Activated T-cell treated with anti-CD3 and anti-CD28 coated beads, Interleukin-2, amount 50 U/mL, for 72 hours (primary cell): ENCODE data around the gene ANKS1B. TPM values are rescaled to one million over a fixed set of nuclear protein-coding genes. Genes with fewer than 3 reads are reported as not detected.
A peak's percentile ranks its signal among the peaks of the same experiment; 100 is the strongest.

ENCODE experiments used
- ATAC-seq, 2 donors: fragments of 150-1000 bp; cut with Tn5 transposase; replicated peaks in 1 of 2; 2 replicates each; pipeline ENCODE4 v1.10.0; 2021; ENCODE audit warnings: moderate library complexity in 2 of 2, mild to moderate bottlenecking in 1 of 2
- DNase-seq, 2 donors: peaks; one replicate each; pipeline ENCODE4 v3.0.0; 2021 to 2022; ENCODE audit warnings: mixed read lengths in 1 of 2
- H3K27ac Mint-ChIP-seq: one replicate; pipeline ENCODE4 v1.8.0; 2022; ENCODE audit warnings: mild to moderate bottlenecking, moderate library complexity, mixed read lengths
- H3K27me3 Mint-ChIP-seq: one replicate; pipeline ENCODE4 v1.8.0; 2022; ENCODE audit warnings: low read depth, mixed read lengths
- H3K36me3 Mint-ChIP-seq, 2 donors: one replicate each; pipeline ENCODE4 v1.8.0; 2022; ENCODE audit warnings: mixed read lengths in 2 of 2, mild to moderate bottlenecking in 1 of 2; ENCODE audit not compliant: insufficient read depth in 2 of 2
- H3K4me1 Mint-ChIP-seq: one replicate; pipeline ENCODE4 v1.8.0; 2022; ENCODE audit warnings: low read depth, mixed read lengths
- H3K4me3 Mint-ChIP-seq, 2 donors: one replicate each; pipeline ENCODE4 v1.8.0; 2022; ENCODE audit warnings: mild to moderate bottlenecking in 2 of 2, mixed read lengths in 2 of 2, moderate library complexity in 2 of 2
- H3K9me3 Mint-ChIP-seq, 2 donors: one replicate each; pipeline ENCODE4 v1.8.0; 2022; ENCODE audit warnings: mixed read lengths in 2 of 2
- total RNA-seq, 2 donors: library from RNA; stranded (reverse); gene quantifications; one replicate each; pipeline ENCODE4 v1.2.3, GENCODE V29; 2022

ANKS1B gene
- total RNA-seq, 2 donors from 2014 or later: 0.19 to 0.63 TPM

GRCh38 chr12:99983456-99984258 is 1.1 kb downstream of the ANKS1B start:
- Mint-ChIP-seq H3K27me3 (peaks cover 55% of the 10 kb centered on the region), H3K27ac (no peak overlapping the region), H3K4me3 (peak overlapping the region; percentile 68 to 86), H3K36me3 (no peaks in the 10 kb centered on the region), H3K4me1 (peaks cover 8% of the 10 kb centered on the region), H3K9me3 (no peaks in the 10 kb centered on the region)
- peak in 1 of 2 donors; percentile 15 for ATAC-seq
- no peak for DNase-seq

GRCh38 chr12:99981639-99982190 is 3.0 kb downstream of the ANKS1B start:
- no peaks in the 10 kb centered on the region for H3K36me3 Mint-ChIP-seq
- peaks cover 8% of the 10 kb centered on the region for H3K4me1 Mint-ChIP-seq
- DNase-seq (no peak), ATAC-seq (no peak)
- H3K27me3 Mint-ChIP-seq: peaks cover 62% of the 10 kb centered on the region
- no peak overlapping the region for H3K4me3 Mint-ChIP-seq
- H3K9me3 Mint-ChIP-seq: no peaks in the 10 kb centered on the region
- H3K27ac Mint-ChIP-seq: no peak overlapping the region

- H3K4me3 Mint-ChIP-seq: no peak overlapping the region
- ATAC-seq: no peak
- peaks cover 47% of the 10 kb centered on the region for H3K27me3 Mint-ChIP-seq
- H3K9me3 Mint-ChIP-seq: no peaks in the 10 kb centered on the region
- no peaks in the 10 kb centered on the region for H3K4me1 Mint-ChIP-seq
- no peaks in the 10 kb centered on the region for H3K36me3 Mint-ChIP-seq
- no peak for DNase-seq
- no peak overlapping the region for H3K27ac Mint-ChIP-seq
Measured at GRCh38 chr12:99979471-99979870, 5.3 kb downstream of the ANKS1B start.

GRCh38 chr12:99978152-99978551 is 6.6 kb downstream of the ANKS1B start:
- peaks cover 35% of the 10 kb centered on the region for H3K27me3 Mint-ChIP-seq
- DNase-seq: no peak
- H3K27ac Mint-ChIP-seq: no peak overlapping the region
- H3K36me3 Mint-ChIP-seq: no peaks in the 10 kb centered on the region
- H3K4me1 Mint-ChIP-seq: no peaks in the 10 kb centered on the region
- H3K9me3 Mint-ChIP-seq: peaks cover 0 to 2% of the 10 kb centered on the region in 2 donors
- no peak overlapping the region for H3K4me3 Mint-ChIP-seq
- ATAC-seq: no peak

GRCh38 chr12:99977550-99977949 is 7.2 kb downstream of the ANKS1B start:
- no peaks in the 10 kb centered on the region for H3K36me3 Mint-ChIP-seq
- ATAC-seq (no peak), DNase-seq (no peak)
- H3K9me3 Mint-ChIP-seq: peaks cover 0 to 2% of the 10 kb centered on the region in 2 donors
- H3K27ac Mint-ChIP-seq: no peak overlapping the region
- H3K27me3 Mint-ChIP-seq: peaks cover 29% of the 10 kb centered on the region
- no peaks in the 10 kb centered on the region for H3K4me1 Mint-ChIP-seq
- H3K4me3 Mint-ChIP-seq: no peak overlapping the region

- no peaks in the 10 kb centered on the region for H3K36me3 Mint-ChIP-seq
- peaks cover 0 to 2% of the 10 kb centered on the region in 2 donors for H3K9me3 Mint-ChIP-seq
- peaks cover 28% of the 10 kb centered on the region for H3K27me3 Mint-ChIP-seq
- no peak overlapping the region for H3K4me3 Mint-ChIP-seq
- no peaks in the 10 kb centered on the region for H3K4me1 Mint-ChIP-seq
- DNase-seq: no peak
- no peak for ATAC-seq
- no peak overlapping the region for H3K27ac Mint-ChIP-seq
Measured at GRCh38 chr12:99976762-99977161, 8.0 kb downstream of the ANKS1B start.

- no peak for ATAC-seq
- no peak for DNase-seq
- Mint-ChIP-seq H3K27me3 (peaks cover 22% of the 10 kb centered on the region), H3K4me1 (no peaks in the 10 kb centered on the region), H3K36me3 (no peaks in the 10 kb centered on the region), H3K4me3 (no peak overlapping the region), H3K9me3 (peaks cover 0 to 2% of the 10 kb centered on the region in 2 donors), H3K27ac (no peak overlapping the region)
Measured at GRCh38 chr12:99975321-99975720, 9.4 kb downstream of the ANKS1B start.

- Mint-ChIP-seq H3K36me3 (no peaks in the 10 kb centered on the region), H3K4me1 (no peaks in the 10 kb centered on the region), H3K4me3 (no peak overlapping the region), H3K27me3 (peaks cover 14% of the 10 kb centered on the region), H3K27ac (no peak overlapping the region), H3K9me3 (peaks cover 0 to 2% of the 10 kb centered on the region in 2 donors)
- ATAC-seq (no peak), DNase-seq (no peak)
Measured at GRCh38 chr12:99974146-99974545, 10.6 kb downstream of the ANKS1B start.

- H3K4me3 Mint-ChIP-seq: no peak overlapping the region
- peaks cover 7% of the 10 kb centered on the region for H3K27me3 Mint-ChIP-seq
- no peaks in the 10 kb centered on the region for H3K36me3 Mint-ChIP-seq
- H3K9me3 Mint-ChIP-seq: no peaks in the 10 kb centered on the region
- DNase-seq (no peak), ATAC-seq (no peak)
- H3K27ac Mint-ChIP-seq: no peak overlapping the region
- H3K4me1 Mint-ChIP-seq: no peaks in the 10 kb centered on the region
Measured at GRCh38 chr12:99966429-99966828, 18.3 kb downstream of the ANKS1B start.

- Mint-ChIP-seq H3K36me3 (no peaks in the 10 kb centered on the region), H3K4me1 (no peaks in the 10 kb centered on the region), H3K27me3 (peaks cover 7% of the 10 kb centered on the region), H3K27ac (no peak overlapping the region), H3K9me3 (no peaks in the 10 kb centered on the region), H3K4me3 (no peak overlapping the region)
- ATAC-seq: no peak
- DNase-seq: no peak
Measured at GRCh38 chr12:99960311-99960710, 24.4 kb downstream of the ANKS1B start.

GRCh38 chr12:99959549-99960170 is 25.1 kb downstream of the ANKS1B start:
- no peak overlapping the region for H3K27ac Mint-ChIP-seq
- H3K27me3 Mint-ChIP-seq: peaks cover 7% of the 10 kb centered on the region
- ATAC-seq (no peak), DNase-seq (no peak)
- H3K36me3 Mint-ChIP-seq: no peaks in the 10 kb centered on the region
- no peak overlapping the region for H3K4me3 Mint-ChIP-seq
- H3K9me3 Mint-ChIP-seq: no peaks in the 10 kb centered on the region
- no peaks in the 10 kb centered on the region for H3K4me1 Mint-ChIP-seq

- Mint-ChIP-seq H3K9me3 (no peaks in the 10 kb centered on the region), H3K36me3 (no peaks in the 10 kb centered on the region), H3K27me3 (no peaks in the 10 kb centered on the region), H3K27ac (no peak overlapping the region), H3K4me3 (no peak overlapping the region), H3K4me1 (no peaks in the 10 kb centered on the region)
- ATAC-seq (no peak), DNase-seq (no peak)
Measured at GRCh38 chr12:99957866-99958466, 26.8 kb downstream of the ANKS1B start.

GRCh38 chr12:99954724-99955123 is 30.0 kb downstream of the ANKS1B start:
- Mint-ChIP-seq H3K9me3 (no peaks in the 10 kb centered on the region), H3K36me3 (no peaks in the 10 kb centered on the region), H3K27me3 (no peaks in the 10 kb centered on the region), H3K27ac (no peak overlapping the region), H3K4me1 (no peaks in the 10 kb centered on the region), H3K4me3 (no peak overlapping the region)
- DNase-seq (no peak), ATAC-seq (no peak)
